ENCODE data around the gene NLRC5. TPM values are rescaled to one million over a fixed set of nuclear protein-coding genes. Genes with fewer than 3 reads are reported as not detected.
"Not testable (repeated sequence)": the region's sequence is repeated elsewhere in the genome, so short reads cannot be mapped to it uniquely, and the experiment has no call there.

Gene NLRC5
- polyA plus RNA-seq, 1 experiment = 19.2 TPM

DNA sequence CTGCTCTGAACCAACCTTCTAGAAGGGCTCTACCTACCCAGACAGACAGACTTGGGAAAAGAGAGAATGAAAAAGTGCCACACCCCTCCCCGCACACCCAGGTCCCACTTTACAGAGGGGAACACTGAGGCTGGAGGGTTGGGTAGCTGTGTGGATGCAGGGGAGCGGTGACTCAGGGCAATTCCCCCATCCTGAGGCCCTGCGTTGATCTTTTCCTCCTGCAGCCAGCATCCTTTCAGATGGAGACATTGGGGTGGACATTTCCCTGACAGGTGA is 17.7 kb upstream of the NLRC5 start:
- no peak for DNase-seq (ENCODE audit: low read depth)
- Histone ChIP-seq H3K36me3 (ENCODE audit: control insufficient read depth, insufficient read depth, low read length) (no peaks in the 10 kb centered on the region), H3K27me3 (ENCODE audit: control insufficient read depth, insufficient read depth, low read length) (no peaks in the 10 kb centered on the region), H3K4me3 (ENCODE audit: low read depth, low read length) (no peak overlapping the region)
- ChIA-PET CTCF (no interaction called here), POLR2A (no interaction called here)
- TF ChIP-seq, protein P1, sequence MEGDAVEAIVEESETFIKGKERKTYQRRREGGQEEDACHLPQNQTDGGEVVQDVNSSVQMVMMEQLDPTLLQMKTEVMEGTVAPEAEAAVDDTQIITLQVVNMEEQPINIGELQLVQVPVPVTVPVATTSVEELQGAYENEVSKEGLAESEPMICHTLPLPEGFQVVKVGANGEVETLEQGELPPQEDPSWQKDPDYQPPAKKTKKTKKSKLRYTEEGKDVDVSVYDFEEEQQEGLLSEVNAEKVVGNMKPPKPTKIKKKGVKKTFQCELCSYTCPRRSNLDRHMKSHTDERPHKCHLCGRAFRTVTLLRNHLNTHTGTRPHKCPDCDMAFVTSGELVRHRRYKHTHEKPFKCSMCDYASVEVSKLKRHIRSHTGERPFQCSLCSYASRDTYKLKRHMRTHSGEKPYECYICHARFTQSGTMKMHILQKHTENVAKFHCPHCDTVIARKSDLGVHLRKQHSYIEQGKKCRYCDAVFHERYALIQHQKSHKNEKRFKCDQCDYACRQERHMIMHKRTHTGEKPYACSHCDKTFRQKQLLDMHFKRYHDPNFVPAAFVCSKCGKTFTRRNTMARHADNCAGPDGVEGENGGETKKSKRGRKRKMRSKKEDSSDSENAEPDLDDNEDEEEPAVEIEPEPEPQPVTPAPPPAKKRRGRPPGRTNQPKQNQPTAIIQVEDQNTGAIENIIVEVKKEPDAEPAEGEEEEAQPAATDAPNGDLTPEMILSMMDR (IDR thresholded peaks at IDR 0.05; ENCODE audit: insufficient read depth, low read depth, low read length) = no peak

DNA sequence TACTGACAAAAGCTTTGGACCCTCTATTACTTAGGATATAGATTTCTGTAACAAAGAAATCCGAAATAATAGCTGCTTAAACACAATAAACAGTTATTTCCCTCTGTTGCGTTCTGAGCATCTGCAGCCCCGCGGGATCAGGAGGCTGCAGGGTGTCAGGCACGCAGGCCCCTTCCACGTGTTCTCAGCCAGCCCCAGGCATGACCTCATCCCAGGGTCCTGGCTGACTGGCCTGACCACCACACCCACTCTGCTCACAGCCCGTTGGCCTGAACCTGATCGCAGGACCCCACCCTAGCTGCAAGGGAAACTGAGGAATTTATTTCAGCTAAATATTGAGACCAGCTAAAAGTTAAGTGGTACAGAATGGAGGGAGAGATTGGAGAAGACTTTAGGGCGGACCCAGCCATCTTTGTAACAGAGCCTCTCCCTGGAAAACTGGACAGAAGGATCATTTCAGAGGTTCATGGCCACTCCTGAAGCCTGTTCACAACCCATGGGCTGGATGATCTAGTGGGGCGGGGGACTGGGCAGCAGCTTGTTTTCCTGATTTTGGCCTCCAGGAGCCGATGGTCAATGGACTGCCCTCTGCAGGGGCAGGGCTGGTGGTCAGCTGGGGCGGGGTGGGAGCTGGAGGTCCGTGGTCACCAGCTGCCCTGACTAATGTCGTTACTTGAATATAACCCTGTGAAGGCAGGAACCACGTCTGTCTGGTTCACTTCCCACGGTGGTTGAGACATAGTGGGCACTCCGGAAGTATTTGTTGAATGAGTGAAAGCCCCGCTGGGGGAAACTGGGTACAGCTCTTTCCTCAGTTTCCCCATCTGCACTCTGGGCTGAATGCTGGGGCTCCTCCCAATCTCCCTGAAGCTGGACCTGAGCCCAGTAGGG is 16.7 kb upstream of the NLRC5 start:
- ChIA-PET POLR2A (no interaction called here), CTCF (no interaction called here)
- H3K4me3 ChIP-seq (ENCODE audit: low read depth, low read length) = no peak overlapping the region
- DNase-seq (ENCODE audit: low read depth) = no peak
- H3K36me3 ChIP-seq (ENCODE audit: control insufficient read depth, insufficient read depth, low read length) = no peaks in the 10 kb centered on the region
- TF ChIP-seq, protein P1 (IDR thresholded peaks at IDR 0.05; ENCODE audit: insufficient read depth, low read depth, low read length) = no peak
- no peaks in the 10 kb centered on the region for H3K27me3 ChIP-seq (ENCODE audit: control insufficient read depth, insufficient read depth, low read length)

DNA sequence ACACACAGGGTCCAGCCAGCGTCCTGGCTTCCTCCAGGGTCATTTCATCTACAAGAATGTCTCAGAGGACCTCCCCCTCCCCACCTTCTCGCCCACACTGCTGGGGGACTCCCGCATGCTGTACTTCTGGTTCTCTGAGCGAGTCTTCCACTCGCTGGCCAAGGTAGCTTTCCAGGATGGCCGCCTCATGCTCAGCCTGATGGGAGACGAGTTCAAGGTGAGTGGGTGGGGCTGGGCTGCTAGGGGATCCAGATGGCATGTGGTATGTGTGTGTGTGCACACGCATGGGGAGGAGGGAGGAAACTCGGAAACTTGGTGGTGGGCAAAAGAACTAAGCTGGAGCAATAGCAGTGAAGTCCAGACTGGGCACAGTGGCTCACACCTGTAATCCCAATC is 16.1 kb upstream of the NLRC5 start:
- ChIA-PET POLR2A (no interaction called here), CTCF (no interaction called here)
- no peak overlapping the region for H3K4me3 ChIP-seq (ENCODE audit: low read depth, low read length)
- no peaks in the 10 kb centered on the region for H3K36me3 ChIP-seq (ENCODE audit: control insufficient read depth, insufficient read depth, low read length)
- no peak for DNase-seq (ENCODE audit: low read depth)
- H3K27me3 ChIP-seq (ENCODE audit: control insufficient read depth, insufficient read depth, low read length) = no peaks in the 10 kb centered on the region
- TF ChIP-seq, protein P1 (IDR thresholded peaks at IDR 0.05; ENCODE audit: insufficient read depth, low read depth, low read length) = no peak

DNA sequence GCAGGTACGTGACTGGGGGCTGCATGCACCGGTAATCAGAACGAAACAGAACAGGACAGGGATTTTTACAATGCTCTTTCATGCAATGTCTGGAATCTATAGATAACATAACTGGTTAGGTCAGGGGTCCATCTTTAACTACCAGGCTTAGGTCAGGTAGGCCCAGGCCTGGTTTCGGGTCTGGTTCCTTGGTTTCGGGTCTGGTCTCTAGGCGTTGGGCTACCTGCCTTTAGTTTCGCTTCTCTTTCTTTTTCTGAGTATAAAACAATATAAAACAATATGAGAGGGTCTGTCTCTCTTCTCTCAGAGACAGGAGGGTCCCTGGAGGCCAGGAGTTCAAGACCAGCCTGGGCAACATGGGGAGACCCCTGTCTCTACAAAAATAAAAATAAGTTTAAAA is 15.5 kb upstream of the NLRC5 start:
- H3K4me3 ChIP-seq (ENCODE audit: low read depth, low read length); H3K27me3 ChIP-seq (ENCODE audit: control insufficient read depth, insufficient read depth, low read length); CTCF ChIA-PET; H3K36me3 ChIP-seq (ENCODE audit: control insufficient read depth, insufficient read depth, low read length); POLR2A ChIA-PET; DNase-seq (ENCODE audit: low read depth): not testable (repeated sequence)

DNA sequence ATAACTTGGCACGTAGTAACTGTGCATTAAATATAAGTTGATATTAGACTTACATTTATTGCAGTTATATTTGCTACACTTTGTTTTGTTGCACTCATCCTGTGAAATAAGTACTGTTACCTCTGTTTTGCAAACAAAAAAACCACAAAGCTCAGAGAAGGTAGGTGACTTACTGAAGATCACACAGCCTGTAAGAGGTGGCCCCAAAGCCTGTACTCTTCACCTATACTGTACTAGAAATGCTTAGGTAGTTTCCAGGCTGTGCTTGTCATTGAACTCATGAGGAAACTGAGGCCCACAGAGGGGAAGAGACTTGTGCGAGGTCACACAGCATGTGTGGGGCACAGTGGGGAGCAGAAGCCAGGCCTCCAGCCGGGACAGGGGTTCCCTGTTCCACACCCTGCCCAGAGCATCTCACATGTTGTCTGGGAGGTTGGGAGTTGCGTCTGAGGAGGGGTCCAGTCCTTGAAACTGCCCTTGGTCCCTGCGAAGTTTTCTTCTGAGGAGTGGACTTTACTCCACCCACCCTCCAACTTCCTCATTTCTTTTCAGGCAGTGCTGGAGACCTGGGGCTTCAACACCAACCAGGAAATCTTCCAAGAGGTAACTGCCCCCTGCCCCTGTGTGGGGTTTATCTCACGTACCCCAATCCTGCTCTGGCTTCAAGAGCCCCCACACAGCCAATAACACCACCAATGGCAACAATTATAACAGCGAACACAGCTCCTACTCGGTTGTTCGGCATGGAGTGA is 14.6 kb upstream of the NLRC5 start:
- no peak overlapping the region for H3K4me3 ChIP-seq (ENCODE audit: low read depth, low read length)
- DNase-seq (ENCODE audit: low read depth) = no peak
- CTCF ChIA-PET = no interaction called here
- TF ChIP-seq, protein P1 (IDR thresholded peaks at IDR 0.05; ENCODE audit: insufficient read depth, low read depth, low read length) = no peak
- H3K36me3 ChIP-seq (ENCODE audit: control insufficient read depth, insufficient read depth, low read length) = no peaks in the 10 kb centered on the region
- POLR2A ChIA-PET = no interaction called here
- H3K27me3 ChIP-seq (ENCODE audit: control insufficient read depth, insufficient read depth, low read length) = no peaks in the 10 kb centered on the region

All from BJ (cell line).